Stimulated activated CD8-positive, alpha-beta memory T cell treated with anti-CD3 and anti-CD28 coated beads, Interleukin-2, amount 100 ng/mL, for 1 hour (primary cell): ENCODE results near the gene HPS1.

Experiments
- DNase-seq, 2 donors: peaks; one replicate each; pipeline ENCODE4 v3.0.0-alpha.2; 2020; ENCODE audit warnings: low read depth in 2 of 2

HPS1 gene

GRCh38 chr10:98463976-98464754, 17.4 kb upstream of the HPS1 start:
- DNase-seq: no peak

GRCh38 chr10:98463016-98463415, 16.3 kb upstream of the HPS1 start:
- DNase-seq: no peak

- no peak for DNase-seq
Measured at GRCh38 chr10:98461500-98461842, 14.7 kb upstream of the HPS1 start.

GRCh38 chr10:98460837-98461499, 14.2 kb upstream of the HPS1 start:
- no peak for DNase-seq

- DNase-seq: no peak
Measured at GRCh38 chr10:98458809-98459784, 12.4 kb upstream of the HPS1 start.

GRCh38 chr10:98457721-98458120, 11.0 kb upstream of the HPS1 start:
- no peak for DNase-seq

- DNase-seq: no peak
Measured at GRCh38 chr10:98456686-98457482, 10.1 kb upstream of the HPS1 start.

- DNase-seq: no peak
Measured at GRCh38 chr10:98456043-98456570, 9.4 kb upstream of the HPS1 start.

GRCh38 chr10:98453729-98454128, 7.0 kb upstream of the HPS1 start:
- no peak for DNase-seq

GRCh38 chr10:98450618-98451017, 3.9 kb upstream of the HPS1 start:
- no peak for DNase-seq

- DNase-seq: no peak
Measured at GRCh38 chr10:98449287-98449686, 2.6 kb upstream of the HPS1 start.

- DNase-seq: peak in 1 of 2 donors; percentile 8
Measured at GRCh38 chr10:98446151-98446660, 529 bp downstream of the HPS1 start.

- no peak for DNase-seq
Measured at GRCh38 chr10:98445200-98445812, 1.4 kb downstream of the HPS1 start.

GRCh38 chr10:98444314-98445006, 2.3 kb downstream of the HPS1 start:
- DNase-seq: no peak

GRCh38 chr10:98438715-98439114, 8.0 kb downstream of the HPS1 start:
- DNase-seq: no peak

GRCh38 chr10:98436704-98437103, 10.0 kb downstream of the HPS1 start:
- no peak for DNase-seq

GRCh38 chr10:98435178-98435577, 11.6 kb downstream of the HPS1 start:
- no peak for DNase-seq

- no peak for DNase-seq
Measured at GRCh38 chr10:98433881-98434732, 12.6 kb downstream of the HPS1 start.

- no peak for DNase-seq
Measured at GRCh38 chr10:98433371-98433770, 13.4 kb downstream of the HPS1 start.
